A673 (cell line): ENCODE measurements around the gene POLR2M.

ENCODE experiments used
- EZH2 ChIP-seq: fragments of 200-600 bp; sonication (generic); IDR thresholded peaks from 2 replicates; pipeline ENCODE4 v1.6.1; 2017; ENCODE audit warnings: borderline replicate concordance, low read depth, mild to moderate bottlenecking, mixed read lengths, antibody characterized with exemption, low read length; ENCODE audit not compliant: poor library complexity, severe bottlenecking
- TF ChIP-seq, protein P1 (sequence below): fragments of 300-800, 200-600 bp; sonication (generic); conservative IDR thresholded peaks from 2 replicates; pipeline ENCODE4 v1.5.1; 2017; ENCODE audit warnings: low read depth, mild to moderate bottlenecking, antibody characterized with exemption, low read length, moderate library complexity, mixed read lengths

DNA sequence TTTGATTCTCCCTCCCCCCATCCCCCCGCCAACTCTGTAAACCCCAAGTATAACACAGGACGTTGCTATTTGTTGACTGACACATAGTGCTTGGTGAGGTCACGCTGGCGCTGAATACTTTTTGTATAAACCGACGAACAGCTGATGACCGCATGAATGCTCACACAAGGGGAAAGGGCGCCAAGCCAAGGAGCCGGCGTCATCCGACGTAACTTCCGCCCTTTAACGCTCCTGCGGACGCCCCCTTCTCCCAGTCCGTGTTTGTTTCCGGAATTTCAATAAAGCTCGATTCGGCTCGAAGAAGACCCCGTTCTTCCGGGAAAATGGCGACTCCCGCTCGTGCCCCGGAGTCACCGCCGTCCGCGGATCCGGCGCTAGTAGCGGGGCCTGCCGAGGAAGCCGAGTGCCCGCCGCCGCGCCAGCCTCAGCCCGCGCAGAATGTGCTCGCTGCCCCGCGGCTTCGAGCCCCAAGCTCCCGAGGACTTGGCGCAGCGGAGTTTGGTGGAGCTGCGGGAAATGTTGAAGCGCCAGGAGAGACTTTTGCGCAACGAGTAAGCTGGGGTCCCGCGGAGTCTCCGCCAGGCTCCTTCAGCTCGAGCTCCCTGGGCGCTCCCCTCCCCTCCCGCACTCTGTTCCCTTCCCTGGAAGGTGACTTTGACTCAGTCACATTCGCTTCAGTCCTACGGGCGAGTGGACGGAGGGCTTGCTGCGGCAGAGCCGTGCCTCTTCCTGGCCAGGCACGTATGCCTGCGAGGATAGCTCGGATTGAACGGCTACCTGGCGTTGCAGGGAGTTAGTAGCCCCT, at the start of gene POLR2M:
- TF ChIP-seq, protein P1, sequence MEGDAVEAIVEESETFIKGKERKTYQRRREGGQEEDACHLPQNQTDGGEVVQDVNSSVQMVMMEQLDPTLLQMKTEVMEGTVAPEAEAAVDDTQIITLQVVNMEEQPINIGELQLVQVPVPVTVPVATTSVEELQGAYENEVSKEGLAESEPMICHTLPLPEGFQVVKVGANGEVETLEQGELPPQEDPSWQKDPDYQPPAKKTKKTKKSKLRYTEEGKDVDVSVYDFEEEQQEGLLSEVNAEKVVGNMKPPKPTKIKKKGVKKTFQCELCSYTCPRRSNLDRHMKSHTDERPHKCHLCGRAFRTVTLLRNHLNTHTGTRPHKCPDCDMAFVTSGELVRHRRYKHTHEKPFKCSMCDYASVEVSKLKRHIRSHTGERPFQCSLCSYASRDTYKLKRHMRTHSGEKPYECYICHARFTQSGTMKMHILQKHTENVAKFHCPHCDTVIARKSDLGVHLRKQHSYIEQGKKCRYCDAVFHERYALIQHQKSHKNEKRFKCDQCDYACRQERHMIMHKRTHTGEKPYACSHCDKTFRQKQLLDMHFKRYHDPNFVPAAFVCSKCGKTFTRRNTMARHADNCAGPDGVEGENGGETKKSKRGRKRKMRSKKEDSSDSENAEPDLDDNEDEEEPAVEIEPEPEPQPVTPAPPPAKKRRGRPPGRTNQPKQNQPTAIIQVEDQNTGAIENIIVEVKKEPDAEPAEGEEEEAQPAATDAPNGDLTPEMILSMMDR, result no peak
- TF ChIP-seq EZH2, result no peak
